ENCODE measurements around the gene KCTD15.
"Not testable (repeated sequence)": the region's sequence is repeated elsewhere in the genome, so short reads cannot be mapped to it uniquely, and the experiment has no call there.

The KCTD15 gene

GRCh38 chr19:33810821-33811220 is 14.2 kb downstream of the KCTD15 start:
- H3K4me1 ChIP-seq (ENCODE audit: insufficient read depth, low read length) = no peaks in the 10 kb centered on the region
- H3K36me3 ChIP-seq (ENCODE audit: insufficient read depth, low read length) = no peaks in the 10 kb centered on the region; the same call in none of the 2 replicates
- no peak overlapping the region for H3K9ac ChIP-seq (ENCODE audit: low read depth, low read length)
- H3K9me3 ChIP-seq (ENCODE audit: control insufficient read depth, insufficient read depth, low read length) = no peaks in the 10 kb centered on the region

- Histone ChIP-seq H3K9ac (ENCODE audit: low read depth, low read length) (no peak overlapping the region), H3K9me3 (ENCODE audit: control insufficient read depth, insufficient read depth, low read length) (no peaks in the 10 kb centered on the region), H3K4me1 (ENCODE audit: insufficient read depth, low read length) (no peaks in the 10 kb centered on the region), H3K36me3 (ENCODE audit: insufficient read depth, low read length) (no peaks in the 10 kb centered on the region; the same call in none of the 2 replicates)
Measured at GRCh38 chr19:33811246-33811645, 14.6 kb downstream of the KCTD15 start.

GRCh38 chr19:33811736-33812387 is 15.2 kb downstream of the KCTD15 start:
- Histone ChIP-seq H3K4me1 (ENCODE audit: insufficient read depth, low read length) (no peaks in the 10 kb centered on the region), H3K9me3 (ENCODE audit: control insufficient read depth, insufficient read depth, low read length) (no peaks in the 10 kb centered on the region), H3K9ac (ENCODE audit: low read depth, low read length) (no peak overlapping the region), H3K36me3 (ENCODE audit: insufficient read depth, low read length) (no peaks in the 10 kb centered on the region; the same call in none of the 2 replicates)

GRCh38 chr19:33812388-33813330 is 16.0 kb downstream of the KCTD15 start:
- Histone ChIP-seq H3K4me1 (ENCODE audit: insufficient read depth, low read length) (no peaks in the 10 kb centered on the region), H3K9ac (ENCODE audit: low read depth, low read length) (no peak overlapping the region), H3K9me3 (ENCODE audit: control insufficient read depth, insufficient read depth, low read length) (no peaks in the 10 kb centered on the region), H3K36me3 (ENCODE audit: insufficient read depth, low read length) (no peaks in the 10 kb centered on the region; the same call in 1 of the 2 replicates)

- Histone ChIP-seq H3K9me3 (ENCODE audit: control insufficient read depth, insufficient read depth, low read length) (no peaks in the 10 kb centered on the region), H3K9ac (ENCODE audit: low read depth, low read length) (no peak overlapping the region), H3K36me3 (ENCODE audit: insufficient read depth, low read length) (no peaks in the 10 kb centered on the region; the same call in 1 of the 2 replicates), H3K4me1 (ENCODE audit: insufficient read depth, low read length) (no peaks in the 10 kb centered on the region)
Measured at GRCh38 chr19:33813391-33814101, 16.9 kb downstream of the KCTD15 start.

GRCh38 chr19:33814181-33815165 is 17.8 kb downstream of the KCTD15 start:
- Histone ChIP-seq H3K9me3 (ENCODE audit: control insufficient read depth, insufficient read depth, low read length) (no peaks in the 10 kb centered on the region), H3K4me1 (ENCODE audit: insufficient read depth, low read length) (no peaks in the 10 kb centered on the region; the same call in 1 of the 2 replicates)

GRCh38 chr19:33815380-33816340 is 19.0 kb downstream of the KCTD15 start:
- H3K9me3 ChIP-seq (ENCODE audit: control insufficient read depth, insufficient read depth, low read length) = no peaks in the 10 kb centered on the region
- H3K9ac ChIP-seq (ENCODE audit: low read depth, low read length) = no peak overlapping the region
- H3K4me1 ChIP-seq (ENCODE audit: insufficient read depth, low read length) = peaks cover 2% of the 10 kb centered on the region; the same call in 1 of the 2 replicates
- H3K36me3 ChIP-seq (ENCODE audit: insufficient read depth, low read length) = no peaks in the 10 kb centered on the region; the same call in 1 of the 2 replicates

More at GRCh38 chr19:33814181-33815165, 17.8 kb downstream of the KCTD15 start:
- no peak overlapping the region for H3K9ac ChIP-seq (ENCODE audit: low read depth, low read length)
- no peaks in the 10 kb centered on the region; the same call in 1 of the 2 replicates for H3K36me3 ChIP-seq (ENCODE audit: insufficient read depth, low read length)

- H3K9ac ChIP-seq (ENCODE audit: low read depth, low read length) = no peak overlapping the region
- H3K9me3 ChIP-seq (ENCODE audit: control insufficient read depth, insufficient read depth, low read length) = no peaks in the 10 kb centered on the region; the same call in 1 of the 2 replicates
- no peaks in the 10 kb centered on the region for H3K36me3 ChIP-seq (ENCODE audit: insufficient read depth, low read length)
- peaks cover 4% of the 10 kb centered on the region; the same call in 1 of the 2 replicates for H3K4me1 ChIP-seq (ENCODE audit: insufficient read depth, low read length)
Measured at GRCh38 chr19:33818411-33818810, 21.7 kb downstream of the KCTD15 start.

GRCh38 chr19:33819078-33819477 is 22.4 kb downstream of the KCTD15 start:
- not testable (repeated sequence) for H3K4me1 ChIP-seq (ENCODE audit: insufficient read depth, low read length); H3K9me3 ChIP-seq (ENCODE audit: control insufficient read depth, insufficient read depth, low read length); H3K36me3 ChIP-seq (ENCODE audit: insufficient read depth, low read length)
- H3K9ac ChIP-seq (ENCODE audit: low read depth, low read length) = 0 out of 2 replicates have a peak overlapping the region, but pooled peaks have one; percentile 74

- peaks cover 4% of the 10 kb centered on the region; the same call in 1 of the 2 replicates for H3K4me1 ChIP-seq (ENCODE audit: insufficient read depth, low read length)
- H3K9ac ChIP-seq (ENCODE audit: low read depth, low read length) = peak overlapping the region; percentile 74
- H3K36me3 ChIP-seq (ENCODE audit: insufficient read depth, low read length) = no peaks in the 10 kb centered on the region
- no peaks in the 10 kb centered on the region; the same call in 1 of the 2 replicates for H3K9me3 ChIP-seq (ENCODE audit: control insufficient read depth, insufficient read depth, low read length)
Measured at GRCh38 chr19:33819506-33819879, 22.8 kb downstream of the KCTD15 start.

- Histone ChIP-seq H3K36me3 (ENCODE audit: insufficient read depth, low read length) (no peaks in the 10 kb centered on the region), H3K4me1 (ENCODE audit: insufficient read depth, low read length) (peaks cover 4% of the 10 kb centered on the region; the same call in 1 of the 2 replicates), H3K9me3 (ENCODE audit: control insufficient read depth, insufficient read depth, low read length) (no peaks in the 10 kb centered on the region; the same call in 1 of the 2 replicates), H3K9ac (ENCODE audit: low read depth, low read length) (peak overlapping the region; percentile 74)
Measured at GRCh38 chr19:33819880-33820781, 23.5 kb downstream of the KCTD15 start.
